Stimulated activated CD4-positive, alpha-beta T cell treated with anti-CD3 and anti-CD28 coated beads, Interleukin-2, amount 100 ng/mL, for 4 hours (primary cell): ENCODE data around the gene PIGA.
"Not testable (repeated sequence)": the region's sequence is repeated elsewhere in the genome, so short reads cannot be mapped to it uniquely, and the experiment has no call there.

ENCODE experiments used
- DNase-seq: peaks from one replicate; pipeline ENCODE4 v3.0.0-alpha.2; 2020; ENCODE audit warnings: low read depth

Gene PIGA

DNA sequence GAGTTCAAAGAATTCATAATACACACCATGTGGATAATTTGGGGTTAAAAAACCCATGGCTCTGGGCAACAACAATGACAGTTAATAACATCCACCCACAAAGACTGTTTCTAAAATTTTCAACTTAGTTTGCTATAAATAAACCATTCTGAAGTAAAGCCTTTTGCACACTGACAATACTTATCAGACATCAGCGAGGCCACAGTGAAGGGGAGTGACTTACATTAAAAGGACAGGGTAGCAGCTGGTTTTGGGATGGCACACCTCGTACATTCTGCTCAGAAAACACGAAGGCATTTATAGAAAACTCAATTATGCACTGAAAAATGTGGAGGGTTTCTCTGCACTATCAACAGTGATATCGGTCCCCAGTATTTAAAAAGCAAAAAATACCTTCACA lies 15.0 kb downstream of the PIGA start:
- DNase-seq = no peak

- DNase-seq = no peak
Measured at GRCh38 chrX:15319075-15319474, 16.2 kb downstream of the PIGA start.

GRCh38 chrX:15315509-15315908 lies 19.8 kb downstream of the PIGA start, which contains the start of gene ASB11:
Gene ASB11, minus strand, starts transcription at chrX:15315640. Its CDS starts 35 bp downstream, at chrX:15315605.
- no peak for DNase-seq

DNA sequence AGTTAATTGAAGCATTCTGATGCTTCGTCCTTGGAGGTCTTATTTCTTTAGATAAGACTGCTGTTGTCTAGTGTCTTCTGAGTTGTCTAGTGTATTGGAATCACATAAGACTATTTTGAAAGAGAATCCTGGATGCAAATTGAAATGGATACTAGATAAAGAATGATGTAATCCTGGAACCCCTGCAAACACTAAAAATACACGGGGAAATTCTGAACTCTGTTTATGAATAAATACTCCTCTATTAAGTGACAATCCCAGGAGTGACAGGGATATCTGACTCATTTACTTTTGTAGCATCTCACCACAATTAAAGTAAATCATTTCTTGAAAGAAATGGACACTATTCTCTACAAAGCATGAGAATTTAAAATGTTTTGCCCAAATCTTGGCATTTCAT lies 20.9 kb downstream of the PIGA start:
- DNase-seq = no peak

DNA sequence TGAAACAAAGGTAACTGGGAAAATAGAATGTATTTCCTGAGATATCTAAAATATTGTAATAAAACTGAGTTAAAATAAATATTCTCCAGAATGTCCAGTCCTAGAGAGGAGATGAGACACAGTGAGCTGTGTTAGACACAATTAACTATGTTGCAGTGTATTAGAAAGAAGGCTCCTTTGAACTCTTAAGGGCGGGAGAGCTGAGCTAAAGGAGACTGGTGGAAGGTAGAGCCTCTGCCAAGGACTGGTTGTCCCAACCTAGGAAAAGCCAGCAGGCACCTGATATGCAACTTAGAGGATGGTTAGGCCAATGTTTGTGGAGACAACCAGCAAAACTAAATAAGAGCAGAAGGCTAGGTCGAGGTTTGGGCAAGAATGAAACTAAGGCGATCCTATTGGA lies 24.2 kb downstream of the PIGA start:
- no peak for DNase-seq

DNA sequence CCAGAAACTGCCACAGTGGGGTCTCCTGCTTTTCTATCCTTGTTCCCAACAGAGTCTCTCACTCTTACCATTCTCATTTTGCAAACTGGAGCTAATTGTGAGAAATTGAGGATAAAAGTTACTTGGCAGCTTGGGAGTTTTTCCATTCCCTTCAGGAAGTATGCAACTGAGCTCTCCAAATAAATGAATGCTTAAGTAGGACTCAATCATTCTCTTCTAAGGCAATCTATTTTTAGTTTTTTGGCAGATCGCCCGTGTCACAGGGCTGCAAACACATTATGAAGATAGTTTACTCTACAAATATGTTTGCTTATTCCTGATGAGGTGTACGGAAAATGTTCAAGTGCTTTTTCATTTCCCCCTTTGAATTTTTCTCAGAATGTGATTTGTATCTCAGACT lies 25.2 kb downstream of the PIGA start:
- DNase-seq = no peak

- not testable (repeated sequence) for DNase-seq
Measured at GRCh38 chrX:15305899-15306298, 29.4 kb downstream of the PIGA start.

DNA sequence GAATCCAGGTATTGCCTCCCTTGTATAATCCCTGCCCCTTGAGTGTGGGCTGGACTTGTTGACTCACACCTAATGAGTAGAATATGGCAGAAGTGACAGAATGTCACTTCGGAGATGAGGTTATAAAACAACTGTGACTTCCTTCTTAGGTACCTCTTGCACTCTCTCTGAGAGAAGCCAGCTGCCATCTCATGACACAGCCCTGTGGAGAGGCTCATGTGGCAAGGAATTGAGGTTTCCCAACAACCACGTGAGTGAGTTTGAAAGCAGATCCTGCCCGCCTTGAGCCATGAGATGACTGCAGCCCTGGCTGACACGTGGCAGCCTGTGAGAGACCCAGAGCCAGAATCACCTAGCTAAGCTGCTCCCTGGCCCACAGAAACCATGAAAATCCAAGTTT lies 33.4 kb downstream of the PIGA start:
- no peak for DNase-seq

DNA sequence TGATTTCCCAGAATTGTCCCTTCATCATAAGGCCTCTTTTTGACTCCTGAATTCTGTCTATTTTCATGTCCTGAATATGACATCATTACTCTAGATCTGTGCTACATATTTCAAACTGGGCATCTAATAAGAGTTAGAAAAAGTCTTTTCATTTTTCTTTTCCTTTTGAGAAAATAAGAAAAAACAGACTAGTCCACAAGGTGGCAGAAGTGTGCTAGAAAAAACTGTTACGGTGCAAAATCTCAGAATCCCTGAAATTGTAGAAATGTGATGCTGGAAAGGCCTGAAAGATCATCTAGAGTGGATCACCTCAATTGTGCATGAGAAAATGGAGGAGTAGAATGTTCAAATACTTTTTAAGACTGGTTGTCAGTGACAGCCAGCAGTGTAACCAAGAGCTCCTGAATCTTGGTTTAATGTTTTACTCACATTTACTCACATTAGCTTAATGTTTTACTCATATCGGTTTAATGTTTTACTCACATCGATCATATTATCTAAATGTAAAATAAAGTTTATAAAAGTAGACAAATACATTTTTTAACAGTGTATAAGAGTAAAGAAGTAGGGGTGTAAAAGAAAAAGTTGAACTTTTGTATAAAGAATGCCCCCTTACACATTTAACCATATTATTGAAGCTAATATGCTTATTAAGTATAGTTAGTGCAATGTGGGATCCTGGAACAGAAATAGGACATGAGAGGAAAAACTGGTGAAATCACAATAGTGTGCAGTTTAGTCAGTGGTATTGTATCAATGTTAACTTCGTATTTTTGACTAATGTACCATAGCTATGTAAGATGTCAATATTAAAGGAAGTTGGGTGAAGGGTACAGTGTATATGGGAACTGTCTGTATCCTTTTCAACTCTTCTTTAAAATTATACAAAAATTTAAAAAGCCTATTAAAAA lies 35.1 kb downstream of the PIGA start:
- no peak for DNase-seq

DNA sequence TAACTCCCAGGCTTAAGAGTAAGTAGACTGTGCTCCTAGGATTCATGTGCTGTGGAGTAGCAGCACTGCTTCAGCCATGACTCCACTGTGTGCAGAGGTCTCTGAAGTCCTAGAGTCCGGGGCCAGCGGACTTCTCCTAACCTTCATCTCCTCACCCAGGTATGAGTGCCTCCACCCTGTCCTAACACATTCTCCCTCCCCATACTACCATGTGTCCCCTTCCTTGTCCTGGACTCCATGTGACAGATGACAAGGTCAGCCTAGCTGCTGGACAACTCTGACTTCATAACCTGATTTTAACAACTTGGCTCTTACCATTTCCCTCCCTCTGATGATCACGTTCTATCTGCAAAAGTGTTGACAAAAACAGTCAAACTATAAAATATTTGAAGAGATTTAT lies 36.5 kb downstream of the PIGA start:
- no peak for DNase-seq

DNA sequence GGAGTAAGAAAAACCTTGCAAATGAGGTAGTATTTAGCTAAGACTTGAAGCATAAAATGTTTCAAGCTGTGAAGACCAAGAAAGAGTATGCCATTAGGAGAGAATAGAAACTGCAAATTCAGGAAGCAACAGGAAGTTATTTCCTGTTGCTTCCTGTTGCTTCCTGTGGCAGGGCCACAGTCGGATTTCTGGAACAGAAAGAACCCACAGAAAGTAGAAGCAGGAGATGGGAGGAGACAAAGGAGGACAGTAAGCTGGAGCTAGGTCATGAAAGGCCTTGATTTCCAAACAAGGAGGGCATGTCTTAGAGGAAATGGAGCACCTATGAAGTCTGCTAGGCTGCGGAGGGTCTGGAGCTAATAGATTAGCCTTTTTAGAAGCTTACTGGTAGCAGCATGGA lies 37.1 kb downstream of the PIGA start:
- DNase-seq = no peak

GRCh38 chrX:15293451-15293850 lies 41.9 kb downstream of the PIGA start:
- DNase-seq = no peak

DNA sequence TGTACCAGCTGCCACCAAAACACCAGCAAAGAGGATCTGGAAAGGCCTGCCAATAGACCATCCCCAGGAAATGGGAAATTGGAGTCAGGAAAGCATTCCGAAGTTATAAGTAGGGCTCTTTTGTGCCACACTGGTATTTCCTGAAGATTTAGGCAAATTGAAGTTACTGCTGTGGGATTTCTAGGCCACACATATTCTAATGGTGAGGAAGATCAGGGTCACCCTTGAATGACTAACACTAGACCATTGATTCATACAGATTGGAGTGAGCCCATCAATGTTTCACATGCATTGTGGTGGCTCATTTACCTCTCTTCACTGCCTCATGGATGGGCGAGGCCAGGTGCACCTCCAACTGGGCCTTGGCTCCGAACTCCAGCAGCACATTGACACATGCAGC lies 42.5 kb downstream of the PIGA start:
- DNase-seq = no peak

DNA sequence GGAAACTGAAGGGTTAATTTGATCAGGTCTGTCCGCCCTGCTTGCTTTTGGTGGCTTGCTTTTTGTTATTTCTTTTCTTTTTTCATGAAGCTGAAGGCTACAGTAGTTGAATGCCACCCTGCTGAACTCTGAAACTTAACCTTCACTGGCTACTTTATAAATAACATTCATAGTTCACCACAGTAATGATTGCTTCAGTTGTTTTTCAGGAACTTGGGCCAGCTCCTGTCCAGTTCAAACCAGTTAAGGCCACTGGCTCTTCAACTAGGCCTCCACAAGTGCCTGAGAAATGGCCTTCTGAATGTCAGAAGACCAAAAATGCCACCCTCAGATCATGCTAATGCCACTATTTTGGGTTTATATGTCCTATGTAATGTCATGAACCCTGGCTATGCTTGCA lies 57.7 kb downstream of the PIGA start:
- no peak for DNase-seq

DNA sequence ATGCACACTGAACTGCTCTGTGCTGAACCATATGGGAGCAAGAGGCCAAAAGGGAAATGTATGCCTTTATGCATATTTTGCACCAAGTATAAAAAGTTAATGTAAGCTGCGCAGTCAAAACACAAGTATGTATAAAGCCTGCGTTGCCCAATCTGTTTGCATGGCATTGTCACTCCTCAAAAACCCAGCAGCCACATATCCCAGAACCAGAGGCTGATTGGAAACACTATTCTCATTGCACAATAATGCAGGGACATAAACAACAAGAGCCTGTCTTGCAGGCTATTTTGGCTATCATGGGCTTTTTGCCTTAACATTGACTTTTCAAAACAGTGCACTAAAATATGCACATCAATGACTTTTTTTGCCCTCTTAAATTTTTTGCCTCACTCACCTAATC lies 60.4 kb downstream of the PIGA start:
- no peak for DNase-seq

DNA sequence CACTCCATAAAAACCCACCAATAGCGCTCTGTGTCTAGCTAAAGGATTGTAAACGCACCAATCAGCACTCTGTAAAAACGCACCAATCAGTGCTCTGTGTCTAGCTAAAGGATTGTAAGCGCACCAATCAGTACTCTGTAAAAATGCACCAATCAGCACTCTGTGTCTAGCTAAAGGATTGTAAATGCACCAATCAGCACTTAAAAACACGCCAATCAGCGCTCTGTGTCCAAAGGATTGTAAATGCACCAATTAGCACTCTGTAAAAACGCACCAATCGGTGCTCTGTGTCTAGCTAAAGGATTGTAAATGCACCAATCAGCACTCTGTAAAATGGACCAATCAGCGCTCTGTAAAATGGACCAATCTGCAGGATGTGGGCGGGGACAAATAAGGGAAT lies 62.0 kb downstream of the PIGA start:
- DNase-seq = not testable (repeated sequence)

GRCh38 chrX:15271757-15272156 lies 63.6 kb downstream of the PIGA start:
- no peak for DNase-seq

DNA sequence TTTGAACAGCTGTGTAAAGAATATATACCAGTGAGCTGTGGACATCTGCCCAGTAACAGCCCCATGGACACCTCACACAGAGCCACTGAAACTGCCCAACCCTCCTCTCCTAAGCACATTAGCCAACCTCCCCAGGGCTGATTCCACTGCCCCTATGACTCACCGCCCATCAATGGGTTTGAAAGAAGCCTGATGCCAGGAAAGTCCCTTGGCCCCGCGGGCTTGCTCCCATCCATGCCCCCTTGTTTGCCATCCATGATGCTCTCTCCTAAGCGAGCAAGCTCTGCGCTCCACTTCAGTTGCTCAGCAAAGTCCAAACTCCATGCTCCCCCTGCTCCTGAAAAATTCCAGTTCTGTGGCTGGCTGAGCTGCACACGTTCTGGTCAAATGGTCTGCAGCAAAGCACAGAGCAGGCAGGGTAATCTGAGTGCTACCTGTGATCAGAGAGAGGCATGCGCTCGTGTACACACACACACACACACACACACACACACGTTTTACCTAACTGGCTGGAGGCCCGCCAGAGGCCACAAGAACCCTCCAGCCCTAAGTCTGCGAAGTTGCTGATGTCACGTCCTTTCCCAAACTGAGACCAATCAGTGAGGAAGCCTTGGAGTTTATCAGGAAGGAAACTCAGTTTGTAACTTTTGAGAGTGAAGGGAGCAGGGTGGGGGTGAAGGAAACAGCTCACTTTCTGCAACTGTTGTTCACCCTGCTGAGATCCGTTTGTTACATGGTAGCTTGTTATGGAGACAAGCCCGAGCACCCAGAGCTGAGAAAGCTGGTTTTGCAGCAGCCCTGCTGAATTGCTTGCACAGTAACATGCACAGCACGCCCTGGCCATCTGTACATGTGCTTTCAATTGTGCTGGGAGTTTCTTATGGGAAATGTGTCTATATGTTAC lies 65.5 kb downstream of the PIGA start, which contains the start of gene ASB9:
Gene ASB9 (minus strand): TSS at position 466 of the 904 bp plus-strand sequence. CDS start 209 bp downstream, at position 257.
- DNase-seq = no peak
